ENCODE measurements around the gene PPP5C.
A peak's percentile ranks its signal among the peaks of the same experiment; 100 is the strongest.

Gene PPP5C

DNA sequence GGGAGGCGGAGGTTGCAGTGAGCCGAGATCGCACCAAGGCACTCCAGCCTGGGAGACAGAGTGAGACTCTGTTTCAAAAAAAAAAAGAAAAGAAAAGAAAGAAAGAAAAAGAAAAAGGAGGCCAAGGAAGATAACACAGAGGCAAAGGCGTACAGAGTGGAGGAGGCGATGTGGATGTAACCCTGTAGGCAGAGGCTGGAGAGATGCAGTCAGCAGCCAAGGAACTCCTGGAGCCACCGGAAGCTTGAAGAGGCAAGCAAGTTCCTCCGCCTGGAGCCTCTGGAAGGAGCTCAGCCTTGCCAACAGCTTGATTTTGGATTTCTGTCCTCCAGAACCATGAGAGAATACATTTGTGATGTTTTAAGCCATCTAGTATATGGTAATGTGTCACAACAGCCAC, 73.2 kb downstream of the PPP5C start:
- DNase-seq (ENCODE audit: low read depth): no peak
- no peak overlapping the region for H3K4me3 ChIP-seq (ENCODE audit: low read depth, low read length)
- TF ChIP-seq, protein P1, sequence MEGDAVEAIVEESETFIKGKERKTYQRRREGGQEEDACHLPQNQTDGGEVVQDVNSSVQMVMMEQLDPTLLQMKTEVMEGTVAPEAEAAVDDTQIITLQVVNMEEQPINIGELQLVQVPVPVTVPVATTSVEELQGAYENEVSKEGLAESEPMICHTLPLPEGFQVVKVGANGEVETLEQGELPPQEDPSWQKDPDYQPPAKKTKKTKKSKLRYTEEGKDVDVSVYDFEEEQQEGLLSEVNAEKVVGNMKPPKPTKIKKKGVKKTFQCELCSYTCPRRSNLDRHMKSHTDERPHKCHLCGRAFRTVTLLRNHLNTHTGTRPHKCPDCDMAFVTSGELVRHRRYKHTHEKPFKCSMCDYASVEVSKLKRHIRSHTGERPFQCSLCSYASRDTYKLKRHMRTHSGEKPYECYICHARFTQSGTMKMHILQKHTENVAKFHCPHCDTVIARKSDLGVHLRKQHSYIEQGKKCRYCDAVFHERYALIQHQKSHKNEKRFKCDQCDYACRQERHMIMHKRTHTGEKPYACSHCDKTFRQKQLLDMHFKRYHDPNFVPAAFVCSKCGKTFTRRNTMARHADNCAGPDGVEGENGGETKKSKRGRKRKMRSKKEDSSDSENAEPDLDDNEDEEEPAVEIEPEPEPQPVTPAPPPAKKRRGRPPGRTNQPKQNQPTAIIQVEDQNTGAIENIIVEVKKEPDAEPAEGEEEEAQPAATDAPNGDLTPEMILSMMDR (IDR thresholded peaks at IDR 0.05; ENCODE audit: low read depth, low read length, missing control alignments): no peak

DNA sequence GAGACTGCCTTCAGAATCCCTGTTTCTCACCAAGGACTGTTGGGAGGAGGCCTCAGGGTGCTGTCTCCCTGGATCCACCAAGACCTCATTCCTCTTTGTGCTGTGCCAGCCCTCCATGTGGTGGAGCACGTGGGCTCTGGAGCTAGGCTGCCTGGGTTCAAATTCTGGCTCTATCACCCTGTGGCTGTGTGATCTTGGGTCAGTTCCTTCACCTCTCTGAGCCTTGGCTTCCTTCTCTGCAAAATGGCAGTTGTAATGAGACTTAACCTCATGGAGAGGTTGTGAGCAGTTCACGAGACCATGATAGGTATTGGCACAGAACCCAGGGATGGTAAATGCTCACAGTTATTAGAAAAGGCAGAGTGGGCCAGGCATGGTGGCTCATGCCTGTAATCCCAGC, 75.5 kb downstream of the PPP5C start:
- H3K4me3 ChIP-seq (ENCODE audit: low read depth, low read length): no peak overlapping the region
- no peak for DNase-seq (ENCODE audit: low read depth)
- TF ChIP-seq, protein P1 (IDR thresholded peaks at IDR 0.05; ENCODE audit: low read depth, low read length, missing control alignments): no peak

DNA sequence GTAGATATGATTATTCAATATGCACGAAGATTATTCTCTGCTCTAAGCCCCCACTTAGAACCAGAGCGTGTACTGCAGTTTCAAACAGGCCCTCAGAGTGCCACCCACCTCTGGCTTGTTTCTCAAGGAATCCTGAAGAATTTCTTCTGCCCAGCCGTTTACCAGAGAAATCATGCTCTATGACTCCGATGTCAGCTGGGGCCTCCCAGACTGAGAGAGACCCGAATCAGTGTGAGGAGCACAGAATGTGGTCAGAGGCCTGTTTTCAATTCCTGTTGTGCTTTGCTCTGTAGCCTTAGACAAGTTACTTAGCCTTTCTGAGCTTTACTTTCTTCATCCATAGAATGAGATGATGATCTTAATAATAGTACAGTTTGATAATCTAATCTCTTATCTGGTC, 76.3 kb downstream of the PPP5C start:
- TF ChIP-seq, protein P1 (IDR thresholded peaks at IDR 0.05; ENCODE audit: low read depth, low read length, missing control alignments): no peak
- no peak for DNase-seq (ENCODE audit: low read depth)
- no peak overlapping the region for H3K4me3 ChIP-seq (ENCODE audit: low read depth, low read length)

DNA sequence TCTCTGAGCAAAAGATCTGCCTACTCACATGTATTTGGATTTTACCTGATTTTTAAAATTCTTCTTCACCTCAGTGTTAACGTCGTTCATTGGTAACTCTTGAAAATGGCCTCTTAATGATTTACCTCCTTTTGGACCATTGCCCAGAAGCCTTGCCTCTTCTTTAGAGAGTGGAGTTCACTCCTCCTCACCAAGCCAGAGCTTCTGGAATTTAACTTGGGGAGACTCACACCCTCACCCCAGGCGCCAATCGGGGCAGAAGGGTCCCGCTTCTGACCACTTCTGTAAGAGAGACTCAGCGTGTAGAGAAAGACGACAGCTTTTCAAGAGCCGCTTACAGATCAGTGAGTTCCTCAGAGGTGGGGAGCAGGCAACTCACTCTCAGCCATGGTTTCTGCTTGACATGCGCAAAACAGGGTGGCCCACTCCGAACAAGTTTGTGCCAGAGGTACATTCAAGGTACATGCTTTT, 79.2 kb downstream of the PPP5C start:
- no peak for DNase-seq (ENCODE audit: low read depth)
- peak overlapping the region; percentile 28; the same call in 1 of the 2 replicates for H3K4me3 ChIP-seq (ENCODE audit: low read depth, low read length)
- TF ChIP-seq, protein P1 (IDR thresholded peaks at IDR 0.05; ENCODE audit: low read depth, low read length, missing control alignments): no peak

DNA sequence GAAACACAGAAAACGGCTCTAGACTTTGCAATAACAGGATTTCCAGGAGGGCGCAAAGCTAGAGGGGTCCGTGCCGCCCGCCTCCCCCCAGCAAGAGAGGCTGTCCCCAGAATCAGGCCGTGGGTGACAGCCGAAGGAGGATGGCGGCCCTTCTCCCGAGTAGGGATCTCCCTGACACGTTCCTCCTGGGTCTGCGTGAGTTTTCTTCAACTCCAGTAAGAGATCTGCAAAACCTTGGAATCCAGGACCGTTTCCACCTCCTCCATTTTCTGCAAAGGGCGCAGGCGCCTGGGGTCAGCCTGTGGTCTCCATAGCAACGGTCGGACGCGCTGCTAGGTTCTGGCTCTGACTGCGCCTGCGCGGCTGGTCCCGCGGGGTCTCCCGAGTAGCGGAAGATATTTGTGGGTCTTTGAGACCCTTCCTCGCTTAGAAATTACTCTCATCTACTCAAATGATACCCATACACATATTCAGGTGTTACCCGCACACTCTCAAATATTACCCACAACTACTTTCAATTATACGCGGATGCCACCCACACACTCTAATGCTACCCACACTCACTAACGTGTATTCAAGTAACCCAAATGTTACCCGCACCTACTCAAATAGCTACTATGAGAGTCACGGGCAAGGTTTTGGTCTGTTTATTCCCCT, 79.7 kb downstream of the PPP5C start:
- H3K4me3 ChIP-seq (ENCODE audit: low read depth, low read length): peak overlapping the region; percentile 28
- TF ChIP-seq, protein P1 (IDR thresholded peaks at IDR 0.05; ENCODE audit: low read depth, low read length, missing control alignments): no peak
- DNase-seq (ENCODE audit: low read depth): no peak

DNA sequence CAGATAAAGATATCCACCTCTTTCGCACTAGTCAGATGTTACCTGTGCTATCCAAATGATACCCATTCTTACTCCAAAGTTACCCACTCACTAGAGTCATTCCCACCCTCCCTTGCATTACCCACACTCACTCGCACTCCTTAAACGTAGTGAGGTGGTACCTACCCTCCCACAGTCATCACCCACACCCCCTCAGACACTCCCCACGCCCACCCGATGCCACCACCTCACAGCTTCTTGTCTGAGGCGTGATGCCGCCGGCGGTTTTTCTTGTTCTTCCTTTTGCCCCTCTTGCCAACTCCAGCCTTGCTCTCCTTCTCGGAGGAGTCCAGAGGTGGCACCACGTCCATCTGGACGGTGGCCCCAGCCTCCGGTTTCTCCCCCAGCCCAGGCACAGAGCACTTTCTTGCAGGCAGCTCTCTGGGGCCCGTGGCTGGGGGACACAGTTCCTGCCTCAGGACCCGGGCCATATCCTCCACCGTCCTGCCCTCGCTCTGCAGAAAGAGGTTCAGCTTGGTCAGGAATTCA, 80.7 kb downstream of the PPP5C start:
- TF ChIP-seq, protein P1 (IDR thresholded peaks at IDR 0.05; ENCODE audit: low read depth, low read length, missing control alignments): no peak
- DNase-seq (ENCODE audit: low read depth): no peak
- no peak overlapping the region for H3K4me3 ChIP-seq (ENCODE audit: low read depth, low read length)
